Lung (tissue), 16 donors: Measurements from ENCODE around the gene SLC6A12. TPM values are rescaled to one million over a fixed set of nuclear protein-coding genes. Genes with fewer than 3 reads are reported as not detected.

ENCODE experiments used
- ATAC-seq: fragments of 200-7000 bp; cut with Tn5 transposase; one replicate; pipeline ENCODE4 v1.9.1; 2020; ENCODE audit warnings: moderate number of reproducible peaks; ENCODE audit not compliant: insufficient read depth, low FRiP score
- DNase-seq, 3 donors: peaks; one replicate each; pipeline ENCODE4 v3.0.0-alpha.2; 2013 to 2017
- H3K27ac ChIP-seq, 2 donors: one replicate each; pipeline ENCODE4 v1.5.1; 2013; ENCODE audit warnings: mild to moderate bottlenecking in 2 of 2, moderate library complexity in 2 of 2, control low read depth in 1 of 2, inconsistent platforms in 1 of 2, low read depth in 1 of 2, low read length in 1 of 2
- H3K27me3 ChIP-seq, 3 donors: one replicate each; pipeline ENCODE4 v1.5.1; 2013; ENCODE audit warnings: low read length in 2 of 3; ENCODE audit not compliant: control insufficient read depth in 3 of 3, insufficient read depth in 3 of 3
- H3K36me3 ChIP-seq, 4 donors: one replicate each; pipeline ENCODE4 v1.5.1; 2013; ENCODE audit warnings: low read length in 4 of 4, mild to moderate bottlenecking in 1 of 4, moderate library complexity in 1 of 4; ENCODE audit not compliant: control insufficient read depth in 4 of 4, insufficient read depth in 4 of 4
- H3K4me1 ChIP-seq, 5 donors: one replicate each; pipeline ENCODE4 v1.5.1; 2013; ENCODE audit warnings: low read length in 5 of 5, mild to moderate bottlenecking in 2 of 5, moderate library complexity in 1 of 5; ENCODE audit not compliant: control insufficient read depth in 5 of 5, insufficient read depth in 5 of 5
- H3K4me3 ChIP-seq: one replicate; pipeline ENCODE4 v1.5.1; 2013; ENCODE audit warnings: mild to moderate bottlenecking, control low read depth, moderate library complexity
- H3K9ac ChIP-seq, 2 donors: one replicate each; pipeline ENCODE4 v1.5.1; 2013; ENCODE audit warnings: low read length in 2 of 2, control low read depth in 1 of 2; ENCODE audit not compliant: insufficient read depth in 1 of 2
- H3K9me3 ChIP-seq, 4 donors: one replicate each; pipeline ENCODE4 v1.5.1; 2013; ENCODE audit warnings: low read length in 3 of 4, mild to moderate bottlenecking in 1 of 4, moderate library complexity in 1 of 4; ENCODE audit not compliant: control insufficient read depth in 4 of 4, insufficient read depth in 3 of 4
- CTCF ChIP-seq: IDR thresholded peaks from 2 replicates; pipeline ENCODE4 v1.5.1; 2012; ENCODE audit warnings: mild to moderate bottlenecking; ENCODE audit errors: control extremely low read depth, extremely low read depth
- WGBS, 2 donors: extraction: QIAGEN DNeasy Blood & Tissue Kit; methylation state at CpG; one replicate each; pipeline ENCODE4 v1.1.7; 2013; 5-methylcytosine and 5-hydroxymethylcytosine counted together
- long read RNA-seq, 5 donors: transcript quantifications; one replicate each; lab custom pipeline, GENCODE V29; 2026
- polyA plus RNA-seq, 2 donors: library from polyadenylated mRNA; stranded (reverse); fragments of 200-250 nt; gene quantifications; one replicate each; pipeline ENCODE4 v1.2.1, GENCODE V29; 2013
- total RNA-seq, 2 donors: library from RNA; depleted of rRNA in 1 of 2; stranded (reverse); fragments of >200 nt in 1 of 2; gene quantifications; one replicate each; pipeline ENCODE4 v1.2.1, GENCODE V29; 2014 to 2021
- donor health status: control.
- donor health status: control.
- donor health status: Bipolar disorder and iron deficiency.
- donor health status: healthy.
- donor health status: DM: yes; HTN: yes; CAD: no.

SLC6A12 gene
- total RNA-seq (1 to 10 TPM; 4.1 to 4.5 TPM), polyA plus RNA-seq (1 to 10 TPM; 1.7 to 2.1 TPM)
- long read RNA-seq, donor 1: 0 reads
- long read RNA-seq, donor 2: 0 reads
- long read RNA-seq, donor 3: 0 reads
- long read RNA-seq, donor 4: 0 reads
- long read RNA-seq, donor 5: 0 reads

- DNase-seq (no peak), ATAC-seq (no peak)
- no peak for TF ChIP-seq CTCF
- Histone ChIP-seq H3K27me3 (no peaks in the 10 kb centered on the region), H3K4me3 (no peak within 1 kb of the TSS), H3K4me1 (peaks cover 0 to 16% (median 7%) of the 10 kb centered on the region in 5 donors), H3K27ac (no peak within 1 kb of the TSS), H3K36me3 (no peaks in the 10 kb centered on the region), H3K9ac (no peak within 1 kb of the TSS), H3K9me3 (no peaks in the 10 kb centered on the region)
- WGBS, 2 donors: 28 to 34% methylated on average over 12 to 14 of the region's 14 CpGs
These were observed at the start of gene SLC6A12 for GRCh38 chr12:214003-214741. TSS of gene SLC6A12 (minus strand) at chr12:214157. CDS start at chr12:209986, 4,171 bp downstream.

GRCh38 chr12:263574-263973 is 49.6 kb upstream of the SLC6A12 start:
- ATAC-seq (no peak), DNase-seq (no peak)
- peaks cover 0 to 12% (median 11%) of the 10 kb centered on the region in 3 donors for H3K27me3 ChIP-seq
- H3K4me1 ChIP-seq: peaks cover 0 to 18% (median 6%) of the 10 kb centered on the region in 5 donors
- no peaks in the 10 kb centered on the region for H3K36me3 ChIP-seq
- TF ChIP-seq CTCF: no peak
- no peak overlapping the region for H3K9ac ChIP-seq
- WGBS, 2 donors: 83 to 86% methylated on average over 9 of the region's 9 CpGs
- no peak overlapping the region for H3K27ac ChIP-seq
- no peak overlapping the region for H3K4me3 ChIP-seq
- H3K9me3 ChIP-seq: no peaks in the 10 kb centered on the region

- Histone ChIP-seq H3K4me3 (no peak within 1 kb of the TSS), H3K27ac (no peak within 1 kb of the TSS), H3K36me3 (no peaks in the 10 kb centered on the region), H3K9me3 (no peaks in the 10 kb centered on the region), H3K27me3 (peaks cover 0 to 8% (median 7%) of the 10 kb centered on the region in 3 donors), H3K9ac (no peak within 1 kb of the TSS), H3K4me1 (peaks cover 0 to 11% (median 4%) of the 10 kb centered on the region in 5 donors)
- WGBS, 2 donors: 39 to 50% methylated on average over 7 of the region's 7 CpGs
- no peak for TF ChIP-seq CTCF
- ATAC-seq (peak; percentile 77), DNase-seq (peak; percentile 29 to 54 (median 48))
These were observed 48.9 kb upstream of the SLC6A12 start, which contains the start of gene SLC6A13 for GRCh38 chr12:262817-263216. TSS of gene SLC6A13 (minus strand) at chr12:262836. CDS start at chr12:260052, 2,784 bp downstream.
